AG10803 (cell line): ENCODE data around the gene PDE8B.

Experiments
- DNase-seq: peaks from one replicate; pipeline ENCODE4 v3.0.0; 2010; ENCODE audit warnings: low read depth
- H3K4me3 ChIP-seq: 2 replicates; pipeline ENCODE4 v1.5.1; 2011; ENCODE audit warnings: mild to moderate bottlenecking, low read length, control low read depth
- CTCF ChIP-seq: conservative IDR thresholded peaks from 2 replicates; pipeline ENCODE4 v1.5.1; 2011; ENCODE audit warnings: mild to moderate bottlenecking, low read length, control low read depth, inconsistent platforms

The PDE8B gene

DNA sequence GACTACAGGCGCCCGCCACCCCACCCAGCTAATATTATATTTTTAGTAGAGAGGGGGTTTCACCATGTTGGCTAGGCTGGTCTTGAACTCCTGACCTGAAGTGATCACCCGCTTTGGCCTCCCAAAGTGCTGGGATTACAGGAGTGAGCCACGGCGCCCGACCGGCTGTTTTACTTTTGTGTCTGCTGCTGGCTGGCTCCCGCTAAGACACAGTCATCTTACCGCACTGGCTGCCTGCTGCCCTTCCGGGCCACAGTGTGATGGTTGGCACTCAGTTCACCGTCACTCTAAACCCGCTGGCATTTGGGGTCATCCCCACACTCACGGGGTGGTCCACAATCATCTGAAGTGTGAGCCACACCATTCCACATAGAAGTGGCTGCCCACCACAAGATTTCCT is 188.0 kb downstream of the PDE8B start:
- no peak overlapping the region for H3K4me3 ChIP-seq
- no peak for DNase-seq
- TF ChIP-seq CTCF, result no peak

GRCh38 chr5:77398896-77399295 is 188.4 kb downstream of the PDE8B start:
- no peak for TF ChIP-seq CTCF
- DNase-seq, result peak; percentile 29
- no peak overlapping the region for H3K4me3 ChIP-seq

DNA sequence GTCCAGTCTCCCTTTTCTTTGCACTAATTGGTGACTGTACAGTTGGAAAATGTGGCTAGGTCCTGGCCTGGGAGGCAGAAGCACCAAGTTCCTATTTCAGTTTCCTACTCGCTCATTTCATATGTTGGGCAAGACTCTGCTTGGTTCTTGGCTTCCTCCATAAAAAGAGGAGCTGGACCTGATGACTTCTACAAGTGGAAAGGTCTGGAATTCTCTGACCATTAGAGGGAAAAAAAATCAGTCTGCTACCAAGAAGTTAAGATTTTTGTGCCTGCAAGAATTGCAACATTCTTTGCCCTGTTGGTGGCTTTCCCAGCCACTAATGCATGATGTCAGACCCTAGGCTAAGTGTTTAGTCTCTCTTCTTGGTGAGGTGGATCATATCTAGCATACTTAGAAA is 190.2 kb downstream of the PDE8B start:
- peak; percentile 89 for DNase-seq

GRCh38 chr5:77402796-77403195 is 192.3 kb downstream of the PDE8B start:
- no peak for DNase-seq
- TF ChIP-seq CTCF, result no peak
- no peak overlapping the region for H3K4me3 ChIP-seq

More for the DNA sequence above, 190.2 kb downstream of the PDE8B start:
- TF ChIP-seq CTCF, result no peak
- H3K4me3 ChIP-seq, result no peak overlapping the region

- H3K4me3 ChIP-seq, result no peak overlapping the region
- no peak for TF ChIP-seq CTCF
- DNase-seq, result no peak
Observed at GRCh38 chr5:77407152-77407551, 196.7 kb downstream of the PDE8B start.

- H3K4me3 ChIP-seq, result no peak overlapping the region
- no peak for DNase-seq
- no peak for TF ChIP-seq CTCF
Observed at GRCh38 chr5:77409870-77410621, 199.6 kb downstream of the PDE8B start.

DNA sequence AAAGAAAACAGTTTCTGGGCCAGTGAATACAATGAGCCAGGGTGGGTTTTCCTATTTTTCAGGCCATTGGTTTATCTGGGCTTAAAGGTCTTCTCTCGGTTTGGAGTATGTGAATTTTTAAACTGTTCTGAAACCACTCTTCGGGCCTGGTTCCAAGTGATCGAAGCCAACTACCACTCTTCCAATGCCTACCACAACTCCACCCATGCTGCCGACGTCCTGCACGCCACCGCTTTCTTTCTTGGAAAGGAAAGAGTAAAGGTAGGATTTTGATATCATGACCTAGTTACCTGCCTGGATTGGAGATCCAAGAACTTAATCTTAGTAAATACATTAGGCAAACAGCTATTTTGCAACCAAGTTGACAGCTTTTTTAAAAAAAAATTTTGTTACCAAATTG is 202.6 kb downstream of the PDE8B start:
- no peak overlapping the region for H3K4me3 ChIP-seq
- DNase-seq, result no peak
- no peak for TF ChIP-seq CTCF
